Keratinocyte (primary cell): ENCODE data around the gene ADGRG4. TPM values are rescaled to one million over a fixed set of nuclear protein-coding genes. Genes with fewer than 3 reads are reported as not detected.
A peak's percentile ranks its signal among the peaks of the same experiment; 100 is the strongest.

Experiments
- DNase-seq: peaks from one replicate; pipeline ENCODE4 v3.0.0-alpha.2; 2011; ENCODE audit warnings: low read depth, missing footprints, low spot score
- FAIRE-seq: peaks from 2 replicates; lab custom pipeline; 2011; peaks lifted over from hg19 to GRCh38; lab: Jason Lieb, UNC
- H2AFZ ChIP-seq: 2 replicates; pipeline ENCODE4 v1.6.0; 2012; ENCODE audit warnings: low read length, control low read depth, inconsistent platforms; ENCODE audit not compliant: control insufficient read depth
- H3K27ac ChIP-seq: 2 replicates; pipeline ENCODE4 v1.5.1; 2011; ENCODE audit warnings: low read length; ENCODE audit not compliant: control insufficient read depth, insufficient read depth
- H3K27me3 ChIP-seq: 3 replicates; pipeline ENCODE4 v1.6.0; 2011; ENCODE audit warnings: low read length; ENCODE audit not compliant: control insufficient read depth, insufficient read depth; ENCODE audit errors: extremely low read depth
- H3K36me3 ChIP-seq, 2 experiments: 2 replicates in 1 of 2; 3 replicates in 1 of 2; pipeline ENCODE4 v1.5.1; 2011; ENCODE audit warnings: low read length in 2 of 2, mild to moderate bottlenecking in 1 of 2; ENCODE audit not compliant: control insufficient read depth in 2 of 2, insufficient read depth in 2 of 2; ENCODE audit errors: extremely low read depth in 1 of 2
- H3K4me1 ChIP-seq: 3 replicates; pipeline ENCODE4 v1.5.1; 2011; ENCODE audit warnings: low read length; ENCODE audit not compliant: control insufficient read depth, insufficient read depth; ENCODE audit errors: extremely low read depth
- H3K4me2 ChIP-seq: 3 replicates; pipeline ENCODE4 v1.6.0; 2011; ENCODE audit warnings: low read depth, low read length; ENCODE audit not compliant: control insufficient read depth, insufficient read depth; ENCODE audit errors: extremely low read depth
- H3K4me3 ChIP-seq, 3 experiments: fragments of 200-600 bp in 1 of 3; sonication (generic) in 1 of 3; 2 replicates in 2 of 3; 3 replicates in 1 of 3; pipeline ENCODE4 v1.5.1; 2011 to 2016; ENCODE audit warnings: low read length in 3 of 3, mild to moderate bottlenecking in 3 of 3, control low read depth in 2 of 3, inconsistent platforms in 1 of 3, low read depth in 1 of 3, mixed read lengths in 1 of 3, mixed run types in 1 of 3, moderate library complexity in 1 of 3; ENCODE audit not compliant: control insufficient read depth in 2 of 3, insufficient read depth in 2 of 3; ENCODE audit errors: extremely low read depth in 1 of 3
- H3K79me2 ChIP-seq: 2 replicates; pipeline ENCODE4 v1.6.0; 2012; ENCODE audit warnings: low read length; ENCODE audit not compliant: control insufficient read depth, insufficient read depth
- H3K9ac ChIP-seq: 3 replicates; pipeline ENCODE4 v1.6.0; 2011; ENCODE audit warnings: low read length; ENCODE audit not compliant: control insufficient read depth, insufficient read depth; ENCODE audit errors: extremely low read depth
- H3K9me1 ChIP-seq: 3 replicates; pipeline ENCODE4 v1.6.0; 2011; ENCODE audit warnings: low read length; ENCODE audit not compliant: control insufficient read depth, insufficient read depth; ENCODE audit errors: extremely low read depth
- H3K9me3 ChIP-seq: 2 replicates; pipeline ENCODE4 v1.5.1; 2012; ENCODE audit warnings: low read depth, low read length; ENCODE audit not compliant: control insufficient read depth
- H4K20me1 ChIP-seq: 3 replicates; pipeline ENCODE4 v1.6.0; 2011; ENCODE audit warnings: low read length; ENCODE audit not compliant: control insufficient read depth, insufficient read depth; ENCODE audit errors: extremely low read depth
- EZH2 ChIP-seq: IDR thresholded peaks from one replicate; pipeline ENCODE4 v1.6.1; 2012; ENCODE audit warnings: inconsistent platforms, mild to moderate bottlenecking, low read length, moderate library complexity
- dilution Hi-C: fragments of 300-500 bp; cut with MboI; formaldehyde crosslinking; loops from one replicate; pipeline ENCODE4 v1.7.0; 2020; ENCODE audit warnings: low sequenced_read_pairs; ENCODE audit not compliant: extremely low pct_ligation_motif_present
- polyA plus RNA-seq, 5 experiments: library from polyadenylated mRNA; depleted of rRNA in 3 of 5; stranded (reverse) in 3 of 5; stranded (forward) in 1 of 5; unstranded in 1 of 5; fragments of >200 nt; gene quantifications; 1 replicate in 1 of 5; 2 replicates in 3 of 5; 3 replicates in 1 of 5; pipeline versions ENCODE4 v1.2.1 to v1.2.3, GENCODE V29; 2011 to 2012; ENCODE audit warnings: missing spikeins in 2 of 5, low read depth in 1 of 5, low replicate concordance in 1 of 5
- TF ChIP-seq, protein P1 (sequence below), 3 experiments: IDR thresholded peaks in 1 of 3; conservative IDR thresholded peaks in 1 of 3; optimal IDR thresholded peaks in 1 of 3; 2 replicates in 2 of 3; 3 replicates in 1 of 3; pipeline versions ENCODE3 to v1.5.1; 2011; ENCODE audit warnings: low read length in 3 of 3, mild to moderate bottlenecking in 3 of 3, moderate library complexity in 2 of 3, control low read depth in 1 of 3, inconsistent platforms in 1 of 3; ENCODE audit not compliant: insufficient read depth in 2 of 3; ENCODE audit errors: extremely low read depth in 1 of 3

ADGRG4 gene
- polyA plus RNA-seq, 1 donor (not counting 4 experiments of a cell fraction or from before 2014, with no cell fraction given), result not detected

DNA sequence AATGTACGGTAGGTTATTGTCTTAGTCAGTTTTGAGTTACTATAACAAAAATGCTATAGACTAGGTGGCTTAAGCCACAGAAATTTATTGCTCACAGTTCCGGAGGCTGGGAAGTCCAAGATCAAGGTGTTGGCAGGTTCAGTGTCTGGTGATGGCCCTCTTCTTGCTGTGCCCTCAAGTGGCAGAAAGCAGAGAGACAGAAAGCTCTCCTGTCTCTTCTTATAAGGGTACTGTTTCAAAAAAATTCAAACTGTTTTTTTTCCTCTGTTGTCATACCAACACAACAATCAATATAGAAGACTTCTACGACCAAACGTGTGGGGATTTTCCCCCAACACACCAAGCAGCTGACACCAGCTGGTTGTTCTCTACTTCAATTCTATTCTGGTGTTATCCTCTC, 53.4 kb downstream of the ADGRG4 start:
- Histone ChIP-seq H3K27me3 (no peaks in the 10 kb centered on the region), H3K4me1 (peaks cover 19% of the 10 kb centered on the region), H3K36me3 (no peaks in the 10 kb centered on the region), H3K4me3 (no peak overlapping the region), H3K79me2 (no peaks in the 10 kb centered on the region), H3K4me2 (peak overlapping the region; percentile 52), H3K9ac (peak overlapping the region; percentile 42), H3K9me3 (no peaks in the 10 kb centered on the region), H4K20me1 (no peaks in the 10 kb centered on the region), H3K27ac (peak overlapping the region; percentile 83), H3K9me1 (no peaks in the 10 kb centered on the region), H2AFZ (peak overlapping the region; percentile 27)
- FAIRE-seq (no peak), DNase-seq (peak; percentile 25)
- dilution Hi-C loops, result no loop called here
- TF ChIP-seq, protein P1, sequence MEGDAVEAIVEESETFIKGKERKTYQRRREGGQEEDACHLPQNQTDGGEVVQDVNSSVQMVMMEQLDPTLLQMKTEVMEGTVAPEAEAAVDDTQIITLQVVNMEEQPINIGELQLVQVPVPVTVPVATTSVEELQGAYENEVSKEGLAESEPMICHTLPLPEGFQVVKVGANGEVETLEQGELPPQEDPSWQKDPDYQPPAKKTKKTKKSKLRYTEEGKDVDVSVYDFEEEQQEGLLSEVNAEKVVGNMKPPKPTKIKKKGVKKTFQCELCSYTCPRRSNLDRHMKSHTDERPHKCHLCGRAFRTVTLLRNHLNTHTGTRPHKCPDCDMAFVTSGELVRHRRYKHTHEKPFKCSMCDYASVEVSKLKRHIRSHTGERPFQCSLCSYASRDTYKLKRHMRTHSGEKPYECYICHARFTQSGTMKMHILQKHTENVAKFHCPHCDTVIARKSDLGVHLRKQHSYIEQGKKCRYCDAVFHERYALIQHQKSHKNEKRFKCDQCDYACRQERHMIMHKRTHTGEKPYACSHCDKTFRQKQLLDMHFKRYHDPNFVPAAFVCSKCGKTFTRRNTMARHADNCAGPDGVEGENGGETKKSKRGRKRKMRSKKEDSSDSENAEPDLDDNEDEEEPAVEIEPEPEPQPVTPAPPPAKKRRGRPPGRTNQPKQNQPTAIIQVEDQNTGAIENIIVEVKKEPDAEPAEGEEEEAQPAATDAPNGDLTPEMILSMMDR (optimal IDR thresholded peaks at IDR 0.05 in 1 of 3, IDR thresholded peaks at IDR 0.05 in 1 of 3, conservative IDR thresholded peaks at IDR 0.05 in 1 of 3; ENCODE audit: extremely low read depth in 1 of 3, insufficient read depth in 2 of 3, low read length in 3 of 3), result peak in 1 of 3 experiments; percentile 11
- TF ChIP-seq EZH2, result no peak

DNA sequence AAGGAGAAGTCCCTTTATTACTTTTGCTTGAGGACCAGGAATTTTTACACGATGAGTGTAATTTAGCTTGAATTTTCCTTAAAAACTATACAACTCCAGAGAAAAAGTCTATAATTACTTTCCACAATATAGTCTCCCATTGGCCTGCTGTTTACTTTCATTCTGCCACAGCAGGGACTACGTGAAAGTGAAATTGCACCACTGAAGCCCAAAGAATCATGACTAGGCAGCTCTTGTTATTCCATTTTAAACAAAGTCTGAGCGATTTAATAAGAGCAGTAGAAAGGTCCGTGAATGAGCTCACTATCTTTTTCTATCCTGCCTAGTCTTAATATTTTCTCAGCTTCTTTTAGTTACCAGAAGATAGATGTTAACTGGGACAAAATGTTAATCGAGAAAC, 68.6 kb downstream of the ADGRG4 start:
- Histone ChIP-seq H3K36me3 (no peaks in the 10 kb centered on the region), H3K27me3 (no peaks in the 10 kb centered on the region), H3K9me3 (no peaks in the 10 kb centered on the region), H3K4me2 (no peak overlapping the region), H3K9ac (no peak overlapping the region), H3K9me1 (no peaks in the 10 kb centered on the region), H4K20me1 (no peaks in the 10 kb centered on the region), H3K4me1 (no peaks in the 10 kb centered on the region), H3K79me2 (no peaks in the 10 kb centered on the region), H3K4me3 (no peak overlapping the region), H3K27ac (no peak overlapping the region), H2AFZ (no peak overlapping the region)
- FAIRE-seq (no peak), DNase-seq (no peak)
- TF ChIP-seq, protein P1 (optimal IDR thresholded peaks at IDR 0.05 in 1 of 3, IDR thresholded peaks at IDR 0.05 in 1 of 3, conservative IDR thresholded peaks at IDR 0.05 in 1 of 3; ENCODE audit: extremely low read depth in 1 of 3, insufficient read depth in 2 of 3, low read length in 3 of 3), result no peak
- TF ChIP-seq EZH2, result no peak
- dilution Hi-C loops, result no loop called here
